ENCODE data around the gene MACF1.

Gene MACF1

GRCh38 chr1:39370602-39371001 lies 166.1 kb downstream of the MACF1 start:
- peaks cover 7% of the 10 kb centered on the region for H3K4me1 ChIP-seq (ENCODE audit: control insufficient read depth, insufficient read depth, low read length)
- H3K9ac ChIP-seq (ENCODE audit: low read depth, low read length) = no peak overlapping the region
- no peak overlapping the region for H3K4me3 ChIP-seq (ENCODE audit: low read length)
- H3K4me2 ChIP-seq (ENCODE audit: low read length) = no peak overlapping the region
- no peaks in the 10 kb centered on the region for H3K27me3 ChIP-seq (ENCODE audit: control insufficient read depth, insufficient read depth, low read length)
- peaks cover 43% of the 10 kb centered on the region for H3K36me3 ChIP-seq (ENCODE audit: insufficient read depth, low read length)
- no peaks in the 10 kb centered on the region for H3K9me3 ChIP-seq (replicated peaks; ENCODE audit: low read length)

GRCh38 chr1:39372105-39372504 lies 167.6 kb downstream of the MACF1 start:
- Histone ChIP-seq H3K27me3 (ENCODE audit: control insufficient read depth, insufficient read depth, low read length) (no peaks in the 10 kb centered on the region), H3K36me3 (ENCODE audit: insufficient read depth, low read length) (peaks cover 47% of the 10 kb centered on the region), H3K4me2 (ENCODE audit: low read length) (no peak overlapping the region), H3K4me1 (ENCODE audit: control insufficient read depth, insufficient read depth, low read length) (peaks cover 7% of the 10 kb centered on the region), H3K9ac (ENCODE audit: low read depth, low read length) (no peak overlapping the region), H3K4me3 (ENCODE audit: low read length) (no peak overlapping the region), H3K9me3 (replicated peaks; ENCODE audit: low read length) (no peaks in the 10 kb centered on the region)

- no peaks in the 10 kb centered on the region for H3K9me3 ChIP-seq (replicated peaks; ENCODE audit: low read length)
Measured at GRCh38 chr1:39376656-39377055, 172.2 kb downstream of the MACF1 start.

GRCh38 chr1:39378377-39378776 lies 173.9 kb downstream of the MACF1 start:
- H3K4me3 ChIP-seq (ENCODE audit: low read length) = no peak overlapping the region
- no peaks in the 10 kb centered on the region for H3K27me3 ChIP-seq (ENCODE audit: control insufficient read depth, insufficient read depth, low read length)
- no peaks in the 10 kb centered on the region for H3K4me1 ChIP-seq (ENCODE audit: control insufficient read depth, insufficient read depth, low read length)
- no peak overlapping the region for H3K4me2 ChIP-seq (ENCODE audit: low read length)
- H3K36me3 ChIP-seq (ENCODE audit: insufficient read depth, low read length) = peaks cover 52% of the 10 kb centered on the region
- no peaks in the 10 kb centered on the region for H3K9me3 ChIP-seq (replicated peaks; ENCODE audit: low read length)
- H3K9ac ChIP-seq (ENCODE audit: low read depth, low read length) = no peak overlapping the region

More at GRCh38 chr1:39376656-39377055, 172.2 kb downstream of the MACF1 start:
- Histone ChIP-seq H3K4me1 (ENCODE audit: control insufficient read depth, insufficient read depth, low read length) (no peaks in the 10 kb centered on the region), H3K4me2 (ENCODE audit: low read length) (no peak overlapping the region), H3K36me3 (ENCODE audit: insufficient read depth, low read length) (peaks cover 53% of the 10 kb centered on the region), H3K4me3 (ENCODE audit: low read length) (no peak overlapping the region), H3K27me3 (ENCODE audit: control insufficient read depth, insufficient read depth, low read length) (no peaks in the 10 kb centered on the region), H3K9ac (ENCODE audit: low read depth, low read length) (no peak overlapping the region)

- Histone ChIP-seq H3K4me3 (ENCODE audit: low read length) (no peak overlapping the region), H3K27me3 (ENCODE audit: control insufficient read depth, insufficient read depth, low read length) (no peaks in the 10 kb centered on the region), H3K9ac (ENCODE audit: low read depth, low read length) (no peak overlapping the region), H3K4me1 (ENCODE audit: control insufficient read depth, insufficient read depth, low read length) (no peaks in the 10 kb centered on the region), H3K9me3 (replicated peaks; ENCODE audit: low read length) (no peaks in the 10 kb centered on the region), H3K36me3 (ENCODE audit: insufficient read depth, low read length) (peaks cover 58% of the 10 kb centered on the region), H3K4me2 (ENCODE audit: low read length) (no peak overlapping the region)
Measured at GRCh38 chr1:39379187-39379586, 174.7 kb downstream of the MACF1 start.

- Histone ChIP-seq H3K9me3 (replicated peaks; ENCODE audit: low read length) (no peaks in the 10 kb centered on the region), H3K27me3 (ENCODE audit: control insufficient read depth, insufficient read depth, low read length) (no peaks in the 10 kb centered on the region), H3K4me3 (ENCODE audit: low read length) (no peak overlapping the region), H3K9ac (ENCODE audit: low read depth, low read length) (no peak overlapping the region), H3K4me2 (ENCODE audit: low read length) (no peak overlapping the region), H3K36me3 (ENCODE audit: insufficient read depth, low read length) (peaks cover 64% of the 10 kb centered on the region), H3K4me1 (ENCODE audit: control insufficient read depth, insufficient read depth, low read length) (no peaks in the 10 kb centered on the region)
Measured at GRCh38 chr1:39380036-39380435, 175.5 kb downstream of the MACF1 start.

GRCh38 chr1:39381839-39382238 lies 177.3 kb downstream of the MACF1 start:
- no peak overlapping the region for H3K4me3 ChIP-seq (ENCODE audit: low read length)
- H3K4me1 ChIP-seq (ENCODE audit: control insufficient read depth, insufficient read depth, low read length) = peaks cover 2% of the 10 kb centered on the region
- no peaks in the 10 kb centered on the region for H3K9me3 ChIP-seq (replicated peaks; ENCODE audit: low read length)
- H3K9ac ChIP-seq (ENCODE audit: low read depth, low read length) = no peak overlapping the region
- peaks cover 66% of the 10 kb centered on the region for H3K36me3 ChIP-seq (ENCODE audit: insufficient read depth, low read length)
- no peak overlapping the region for H3K4me2 ChIP-seq (ENCODE audit: low read length)
- no peaks in the 10 kb centered on the region for H3K27me3 ChIP-seq (ENCODE audit: control insufficient read depth, insufficient read depth, low read length)

GRCh38 chr1:39384305-39384704 lies 179.8 kb downstream of the MACF1 start:
- no peak overlapping the region for H3K4me2 ChIP-seq (ENCODE audit: low read length)
- no peaks in the 10 kb centered on the region for H3K27me3 ChIP-seq (ENCODE audit: control insufficient read depth, insufficient read depth, low read length)
- H3K9me3 ChIP-seq (replicated peaks; ENCODE audit: low read length) = no peaks in the 10 kb centered on the region
- peaks cover 70% of the 10 kb centered on the region for H3K36me3 ChIP-seq (ENCODE audit: insufficient read depth, low read length)
- H3K4me1 ChIP-seq (ENCODE audit: control insufficient read depth, insufficient read depth, low read length) = peaks cover 16% of the 10 kb centered on the region
- H3K4me3 ChIP-seq (ENCODE audit: low read length) = no peak overlapping the region
- no peak overlapping the region for H3K9ac ChIP-seq (ENCODE audit: low read depth, low read length)

- Histone ChIP-seq H3K36me3 (ENCODE audit: insufficient read depth, low read length) (peaks cover 69% of the 10 kb centered on the region), H3K4me1 (ENCODE audit: control insufficient read depth, insufficient read depth, low read length) (peaks cover 16% of the 10 kb centered on the region), H3K9me3 (replicated peaks; ENCODE audit: low read length) (no peaks in the 10 kb centered on the region), H3K4me3 (ENCODE audit: low read length) (no peak overlapping the region), H3K9ac (ENCODE audit: low read depth, low read length) (no peak overlapping the region), H3K27me3 (ENCODE audit: control insufficient read depth, insufficient read depth, low read length) (no peaks in the 10 kb centered on the region), H3K4me2 (ENCODE audit: low read length) (no peak overlapping the region)
Measured at GRCh38 chr1:39385067-39385988, 180.8 kb downstream of the MACF1 start.

- Histone ChIP-seq H3K4me2 (ENCODE audit: low read length) (peak overlapping the region; percentile 36), H3K4me3 (ENCODE audit: low read length) (no peak overlapping the region), H3K27me3 (ENCODE audit: control insufficient read depth, insufficient read depth, low read length) (no peaks in the 10 kb centered on the region), H3K4me1 (ENCODE audit: control insufficient read depth, insufficient read depth, low read length) (peaks cover 26% of the 10 kb centered on the region), H3K36me3 (ENCODE audit: insufficient read depth, low read length) (peaks cover 58% of the 10 kb centered on the region), H3K9me3 (replicated peaks; ENCODE audit: low read length) (no peaks in the 10 kb centered on the region), H3K9ac (ENCODE audit: low read depth, low read length) (no peak overlapping the region)
Measured at GRCh38 chr1:39386997-39387396, 182.5 kb downstream of the MACF1 start.

- H3K4me1 ChIP-seq (ENCODE audit: control insufficient read depth, insufficient read depth, low read length) = peaks cover 30% of the 10 kb centered on the region
- H3K9me3 ChIP-seq (replicated peaks; ENCODE audit: low read length) = no peaks in the 10 kb centered on the region
- H3K4me3 ChIP-seq (ENCODE audit: low read length) = no peak overlapping the region
- H3K4me2 ChIP-seq (ENCODE audit: low read length) = peak overlapping the region; percentile 36
- H3K9ac ChIP-seq (ENCODE audit: low read depth, low read length) = no peak overlapping the region
- no peaks in the 10 kb centered on the region for H3K27me3 ChIP-seq (ENCODE audit: control insufficient read depth, insufficient read depth, low read length)
- H3K36me3 ChIP-seq (ENCODE audit: insufficient read depth, low read length) = peaks cover 56% of the 10 kb centered on the region
Measured at GRCh38 chr1:39387452-39387851, 183.0 kb downstream of the MACF1 start.

All from skeletal muscle satellite cell (primary cell).